Measurements from ENCODE around the gene PNLIPRP3. TPM values are rescaled to one million over a fixed set of nuclear protein-coding genes. Genes with fewer than 3 reads are reported as not detected.

PNLIPRP3 gene
- polyA plus RNA-seq, 1 experiment: not detected

GRCh38 chr10:116395223-116395985 lies 32.2 kb upstream of the PNLIPRP3 start:
- Histone ChIP-seq H3K36me3 (ENCODE audit: control insufficient read depth, insufficient read depth, low read length) (no peaks in the 10 kb centered on the region), H3K27me3 (ENCODE audit: control insufficient read depth, insufficient read depth, low read length) (no peaks in the 10 kb centered on the region), H3K4me3 (ENCODE audit: low read depth, low read length) (no peak overlapping the region)
- TF ChIP-seq CTCF (IDR thresholded peaks at IDR 0.05; ENCODE audit: insufficient read depth, low read depth, low read length): no peak
- ChIA-PET CTCF (no interaction called here), POLR2A (no interaction called here)
- DNase-seq (ENCODE audit: low read depth): no peak

- Histone ChIP-seq H3K27me3 (ENCODE audit: control insufficient read depth, insufficient read depth, low read length) (no peaks in the 10 kb centered on the region), H3K4me3 (ENCODE audit: low read depth, low read length) (no peak overlapping the region), H3K36me3 (ENCODE audit: control insufficient read depth, insufficient read depth, low read length) (no peaks in the 10 kb centered on the region)
- CTCF ChIA-PET: no interaction called here
- POLR2A ChIA-PET: no interaction called here
- no peak for TF ChIP-seq CTCF (IDR thresholded peaks at IDR 0.05; ENCODE audit: insufficient read depth, low read depth, low read length)
- no peak for DNase-seq (ENCODE audit: low read depth)
These were observed 29.4 kb upstream of the PNLIPRP3 start for GRCh38 chr10:116398224-116398623.

GRCh38 chr10:116402858-116403257 lies 24.8 kb upstream of the PNLIPRP3 start:
- POLR2A ChIA-PET: no interaction called here
- no peaks in the 10 kb centered on the region for H3K36me3 ChIP-seq (ENCODE audit: control insufficient read depth, insufficient read depth, low read length)
- no peak for TF ChIP-seq CTCF (IDR thresholded peaks at IDR 0.05; ENCODE audit: insufficient read depth, low read depth, low read length)
- CTCF ChIA-PET: no interaction called here
- no peak for DNase-seq (ENCODE audit: low read depth)
- no peak overlapping the region for H3K4me3 ChIP-seq (ENCODE audit: low read depth, low read length)
- no peaks in the 10 kb centered on the region for H3K27me3 ChIP-seq (ENCODE audit: control insufficient read depth, insufficient read depth, low read length)

GRCh38 chr10:116403740-116404250 lies 23.9 kb upstream of the PNLIPRP3 start:
- no peak overlapping the region for H3K4me3 ChIP-seq (ENCODE audit: low read depth, low read length)
- no peaks in the 10 kb centered on the region for H3K36me3 ChIP-seq (ENCODE audit: control insufficient read depth, insufficient read depth, low read length)
- TF ChIP-seq CTCF (IDR thresholded peaks at IDR 0.05; ENCODE audit: insufficient read depth, low read depth, low read length): no peak
- CTCF ChIA-PET: no interaction called here
- POLR2A ChIA-PET: no interaction called here
- no peaks in the 10 kb centered on the region for H3K27me3 ChIP-seq (ENCODE audit: control insufficient read depth, insufficient read depth, low read length)
- DNase-seq (ENCODE audit: low read depth): no peak

DNA sequence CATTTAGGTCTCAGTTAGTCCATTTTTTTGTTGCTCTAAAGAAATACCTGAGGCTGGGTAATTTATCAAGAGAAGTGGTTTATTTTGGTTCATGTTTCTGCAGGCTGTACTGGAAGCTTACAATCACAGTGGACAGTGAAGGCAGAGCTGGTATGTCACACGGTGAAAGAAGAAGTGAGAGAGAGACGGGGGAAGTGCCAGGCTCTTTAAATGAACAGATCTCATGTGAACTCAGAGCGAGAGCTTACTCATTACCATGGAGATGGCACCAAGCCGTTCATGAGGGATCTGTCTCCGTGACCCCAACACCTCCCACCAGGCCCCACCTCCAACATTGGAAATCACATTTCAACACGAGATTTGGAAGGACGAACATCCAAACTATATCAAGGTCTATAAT lies 18.9 kb upstream of the PNLIPRP3 start:
- Histone ChIP-seq H3K36me3 (ENCODE audit: control insufficient read depth, insufficient read depth, low read length) (no peaks in the 10 kb centered on the region), H3K4me3 (ENCODE audit: low read depth, low read length) (no peak overlapping the region), H3K27me3 (ENCODE audit: control insufficient read depth, insufficient read depth, low read length) (no peaks in the 10 kb centered on the region)
- TF ChIP-seq CTCF (IDR thresholded peaks at IDR 0.05; ENCODE audit: insufficient read depth, low read depth, low read length): no peak
- no peak for DNase-seq (ENCODE audit: low read depth)
- CTCF ChIA-PET: interaction anchor here (0.8 to 1.0 kb wide), 2 partner anchors 23 to 121 kb away, joined by 3 read pairs; no protein-coding TSS in a partner anchor
- POLR2A ChIA-PET: no interaction called here
